ENCODE measurements around the gene DPEP1. TPM values are rescaled to one million over a fixed set of nuclear protein-coding genes. Genes with fewer than 3 reads are reported as not detected.

The DPEP1 gene
- total and polyA plus RNA-seq, 2 experiments from 2014 or later: not detected

GRCh38 chr16:89687092-89687940, 73.9 kb downstream of the DPEP1 start:
- H3K9me3 ChIP-seq (ENCODE audit: low read depth): no peaks in the 10 kb centered on the region
- peak overlapping the region; percentile 89 for H3K9ac ChIP-seq
- no peaks in the 10 kb centered on the region for H3K9me2 ChIP-seq (ENCODE audit: insufficient read depth)
- H3K27me3 ChIP-seq (replicated peaks; ENCODE audit: insufficient read depth): no peaks in the 10 kb centered on the region
- WGBS, 2 experiments (ENCODE audit: low coverage in 1 of 2, low lambda C conversion rate in 2 of 2, missing lambda C conversion rate in 2 of 2): 6 to 8% methylated on average over 42 of the region's 42 CpGs
- no peaks in the 10 kb centered on the region for H4K20me1 ChIP-seq (ENCODE audit: insufficient read depth)
- peak overlapping the region; percentile 78 for H3K27ac ChIP-seq
- H3K36me3 ChIP-seq (ENCODE audit: low read depth): peaks cover 3% of the 10 kb centered on the region; the same call in 1 of the 2 replicates
- peaks cover 4% of the 10 kb centered on the region for H3K4me1 ChIP-seq (ENCODE audit: insufficient read depth)
- peak; percentile 84 for DNase-seq
- H2AFZ ChIP-seq: peak overlapping the region; percentile 84
- H3K4me2 ChIP-seq (ENCODE audit: unreplicated experiment): peak overlapping the region; percentile 97
- in situ Hi-C loops (cut with MboI): no loop called here
- peaks cover 32% of the 10 kb centered on the region for H3K79me2 ChIP-seq (ENCODE audit: insufficient read depth)
- no peak for TF ChIP-seq EZH2 (IDR thresholded peaks at IDR 0.05; ENCODE audit: insufficient read depth, poor library complexity, severe bottlenecking)
- no peak for TF ChIP-seq EZH2phosphoT487 (IDR thresholded peaks at IDR 0.05; ENCODE audit: insufficient read depth, low read depth)
- H3K4me3 ChIP-seq: peak overlapping the region; percentile 94
- peaks cover 8% of the 10 kb centered on the region; the same call in 1 of the 2 replicates for H3F3A ChIP-seq (ENCODE audit: insufficient read depth)

Other genes with a start within 250 kb of the DPEP1 start
- 83.8 and 84.7 TPM in 2 replicates for gene ANKRD11, start 123.1 kb upstream of the DPEP1 start, total RNA-seq (2014; rRNA removed; shearing (Covaris generic))
- gene ANKRD11, start 123.1 kb upstream of the DPEP1 start, polyA plus RNA-seq (2016; fragmentation: Nextera tagmentation; extraction: Ambion mirVana): 34.7 and 39.3 TPM in 2 replicates
- gene SPG7, start 105.2 kb upstream of the DPEP1 start, total RNA-seq (2014; rRNA removed; shearing (Covaris generic)): 155 and 215 TPM in 2 replicates
- gene SPG7, start 105.2 kb upstream of the DPEP1 start, polyA plus RNA-seq (2016; fragmentation: Nextera tagmentation; extraction: Ambion mirVana): 47.5 and 53.9 TPM in 2 replicates
- gene RPL13, start 53.0 kb upstream of the DPEP1 start, total RNA-seq (2014; rRNA removed; shearing (Covaris generic)): 3,580 and 6,666 TPM in 2 replicates
- 1,418 and 1,480 TPM in 2 replicates for gene RPL13, start 53.0 kb upstream of the DPEP1 start, polyA plus RNA-seq (2016; fragmentation: Nextera tagmentation; extraction: Ambion mirVana)
- gene CPNE7, start 37.9 kb upstream of the DPEP1 start, total RNA-seq (2014; rRNA removed; shearing (Covaris generic)): 7.7 and 10.1 TPM in 2 replicates
- 4.7 and 5.3 TPM in 2 replicates for gene CPNE7, start 37.9 kb upstream of the DPEP1 start, polyA plus RNA-seq (2016; fragmentation: Nextera tagmentation; extraction: Ambion mirVana)
- 85.7 and 111 TPM in 2 replicates for gene CHMP1A, start 44.1 kb downstream of the DPEP1 start, total RNA-seq (2014; rRNA removed; shearing (Covaris generic))
- 97.2 and 102 TPM in 2 replicates for gene CHMP1A, start 44.1 kb downstream of the DPEP1 start, polyA plus RNA-seq (2016; fragmentation: Nextera tagmentation; extraction: Ambion mirVana)
- gene SPATA33, start 44.2 kb downstream of the DPEP1 start, total RNA-seq (2014; rRNA removed; shearing (Covaris generic)): 1.8 and 2.7 TPM in 2 replicates
- gene SPATA33, start 44.2 kb downstream of the DPEP1 start, polyA plus RNA-seq (2016; fragmentation: Nextera tagmentation; extraction: Ambion mirVana): 7.5 and 8.6 TPM in 2 replicates
- 43.8 and 49.6 TPM in 2 replicates for gene CDK10, start 73.0 kb downstream of the DPEP1 start, total RNA-seq (2014; rRNA removed; shearing (Covaris generic))
- gene CDK10, start 73.0 kb downstream of the DPEP1 start, polyA plus RNA-seq (2016; fragmentation: Nextera tagmentation; extraction: Ambion mirVana): 51.9 and 52.8 TPM in 2 replicates
- gene SPATA2L, start 88.1 kb downstream of the DPEP1 start, total RNA-seq (2014; rRNA removed; shearing (Covaris generic)): 19.2 and 27.5 TPM in 2 replicates
- gene SPATA2L, start 88.1 kb downstream of the DPEP1 start, polyA plus RNA-seq (2016; fragmentation: Nextera tagmentation; extraction: Ambion mirVana): 10.3 and 12.7 TPM in 2 replicates
- 15.8 and 19.5 TPM in 2 replicates for gene VPS9D1, start 107.3 kb downstream of the DPEP1 start, total RNA-seq (2014; rRNA removed; shearing (Covaris generic))
- gene VPS9D1, start 107.3 kb downstream of the DPEP1 start, polyA plus RNA-seq (2016; fragmentation: Nextera tagmentation; extraction: Ambion mirVana): 4.8 and 5.6 TPM in 2 replicates
- 12.0 and 19.3 TPM in 2 replicates for gene ZNF276, start 107.9 kb downstream of the DPEP1 start, total RNA-seq (2014; rRNA removed; shearing (Covaris generic))
- gene ZNF276, start 107.9 kb downstream of the DPEP1 start, polyA plus RNA-seq (2016; fragmentation: Nextera tagmentation; extraction: Ambion mirVana): 4.2 and 4.3 TPM in 2 replicates
- gene FANCA, start 203.0 kb downstream of the DPEP1 start, total RNA-seq (2014; rRNA removed; shearing (Covaris generic)): 10.6 and 12.4 TPM in 2 replicates
- gene FANCA, start 203.0 kb downstream of the DPEP1 start, polyA plus RNA-seq (2016; fragmentation: Nextera tagmentation; extraction: Ambion mirVana): 6.5 and 7.9 TPM in 2 replicates
- gene SPIRE2, start 214.8 kb downstream of the DPEP1 start, total RNA-seq (2014; rRNA removed; shearing (Covaris generic)): 3.6 TPM in 1 of 2 replicates, not detected in the other
- 0.55 and 0.79 TPM in 2 replicates for gene SPIRE2, start 214.8 kb downstream of the DPEP1 start, polyA plus RNA-seq (2016; fragmentation: Nextera tagmentation; extraction: Ambion mirVana)